Upper lobe of right lung (tissue), 1 donor: ENCODE measurements around the gene MMP21. TPM values are rescaled to one million over a fixed set of nuclear protein-coding genes. Genes with fewer than 3 reads are reported as not detected.

Experiments
- ATAC-seq: fragments of 200-7000 bp; cut with Tn5 transposase; one replicate; pipeline ENCODE4 v1.9.1; 2020; ENCODE audit warnings: mild to moderate bottlenecking, moderate library complexity
- DNase-seq: peaks from one replicate; pipeline ENCODE4 v3.0.0-alpha.2; 2020
- H3K27ac ChIP-seq: fragments of 200-600 bp; one replicate; pipeline ENCODE4 v1.8.0; 2022
- H3K27me3 ChIP-seq: fragments of 200-600 bp; one replicate; pipeline ENCODE4 v1.8.0; 2022; ENCODE audit warnings: mild to moderate bottlenecking
- H3K36me3 ChIP-seq: fragments of 200-600 bp; one replicate; pipeline ENCODE4 v1.8.0; 2022
- H3K4me1 ChIP-seq: fragments of 200-600 bp; one replicate; pipeline ENCODE4 v1.8.0; 2022
- H3K4me3 ChIP-seq: fragments of 200-600 bp; one replicate; pipeline ENCODE4 v1.8.0; 2022; ENCODE audit warnings: mild to moderate bottlenecking
- H3K9me3 ChIP-seq: fragments of 200-600 bp; one replicate; pipeline ENCODE4 v1.8.0; 2022
- intact Hi-C: fragments of 100-400 bp; cut with DNase I; formaldehyde crosslinking; loops from one replicate; pipeline ENCODE4 v1.11.0; 2022
- total RNA-seq: library from RNA; stranded (reverse); fragmentation: NEBNext Ultra II Directional; extraction: Animal tissue kit (Norgen Biotek cat#: 25700); gene quantifications from one replicate; pipeline ENCODE4 v1.2.1, GENCODE V29; 2021
- TF ChIP-seq, protein P1 (sequence below): fragments of 200-600 bp; IDR thresholded peaks from one replicate; pipeline ENCODE4 v1.8.0; 2022; ENCODE audit warnings: antibody characterized with exemption
- donor health status: DM: no; HTN: yes; CAD: no; lungs with severe emphysema.

Gene MMP21
- total RNA-seq, 1 donor from 2014 or later = not detected

- no peak for ATAC-seq
- intact Hi-C loops = no loop called here
- Histone ChIP-seq H3K27ac (no peak overlapping the region), H3K4me1 (no peaks in the 10 kb centered on the region), H3K4me3 (no peak overlapping the region), H3K36me3 (peaks cover 78% of the 10 kb centered on the region), H3K9me3 (no peaks in the 10 kb centered on the region), H3K27me3 (no peaks in the 10 kb centered on the region)
- no peak for DNase-seq
- TF ChIP-seq, protein P1, sequence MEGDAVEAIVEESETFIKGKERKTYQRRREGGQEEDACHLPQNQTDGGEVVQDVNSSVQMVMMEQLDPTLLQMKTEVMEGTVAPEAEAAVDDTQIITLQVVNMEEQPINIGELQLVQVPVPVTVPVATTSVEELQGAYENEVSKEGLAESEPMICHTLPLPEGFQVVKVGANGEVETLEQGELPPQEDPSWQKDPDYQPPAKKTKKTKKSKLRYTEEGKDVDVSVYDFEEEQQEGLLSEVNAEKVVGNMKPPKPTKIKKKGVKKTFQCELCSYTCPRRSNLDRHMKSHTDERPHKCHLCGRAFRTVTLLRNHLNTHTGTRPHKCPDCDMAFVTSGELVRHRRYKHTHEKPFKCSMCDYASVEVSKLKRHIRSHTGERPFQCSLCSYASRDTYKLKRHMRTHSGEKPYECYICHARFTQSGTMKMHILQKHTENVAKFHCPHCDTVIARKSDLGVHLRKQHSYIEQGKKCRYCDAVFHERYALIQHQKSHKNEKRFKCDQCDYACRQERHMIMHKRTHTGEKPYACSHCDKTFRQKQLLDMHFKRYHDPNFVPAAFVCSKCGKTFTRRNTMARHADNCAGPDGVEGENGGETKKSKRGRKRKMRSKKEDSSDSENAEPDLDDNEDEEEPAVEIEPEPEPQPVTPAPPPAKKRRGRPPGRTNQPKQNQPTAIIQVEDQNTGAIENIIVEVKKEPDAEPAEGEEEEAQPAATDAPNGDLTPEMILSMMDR = no peak
These were observed 13.7 kb downstream of the MMP21 start for GRCh38 chr10:125761961-125762360.

- intact Hi-C loops = no loop called here
- TF ChIP-seq, protein P1 = no peak
- Histone ChIP-seq H3K9me3 (no peaks in the 10 kb centered on the region), H3K27me3 (no peaks in the 10 kb centered on the region), H3K4me1 (no peaks in the 10 kb centered on the region), H3K36me3 (peaks cover 92% of the 10 kb centered on the region), H3K4me3 (no peak overlapping the region), H3K27ac (no peak overlapping the region)
- DNase-seq = no peak
- no peak for ATAC-seq
These were observed 17.9 kb downstream of the MMP21 start for GRCh38 chr10:125757742-125758141.

GRCh38 chr10:125756853-125757487 lies 18.7 kb downstream of the MMP21 start:
- peaks cover 95% of the 10 kb centered on the region for H3K36me3 ChIP-seq
- H3K4me1 ChIP-seq = no peaks in the 10 kb centered on the region
- ATAC-seq (no peak), DNase-seq (no peak)
- TF ChIP-seq, protein P1 = no peak
- no peaks in the 10 kb centered on the region for H3K9me3 ChIP-seq
- H3K27ac ChIP-seq = no peak overlapping the region
- no peaks in the 10 kb centered on the region for H3K27me3 ChIP-seq
- intact Hi-C loops = no loop called here
- no peak overlapping the region for H3K4me3 ChIP-seq

- Histone ChIP-seq H3K36me3 (peaks cover 96% of the 10 kb centered on the region), H3K4me1 (no peaks in the 10 kb centered on the region), H3K9me3 (no peaks in the 10 kb centered on the region), H3K27me3 (no peaks in the 10 kb centered on the region), H3K27ac (no peak overlapping the region), H3K4me3 (no peak overlapping the region)
- intact Hi-C loops = no loop called here
- TF ChIP-seq, protein P1 = no peak
- DNase-seq = no peak
- no peak for ATAC-seq
These were observed 19.4 kb downstream of the MMP21 start for GRCh38 chr10:125756196-125756595.

DNA sequence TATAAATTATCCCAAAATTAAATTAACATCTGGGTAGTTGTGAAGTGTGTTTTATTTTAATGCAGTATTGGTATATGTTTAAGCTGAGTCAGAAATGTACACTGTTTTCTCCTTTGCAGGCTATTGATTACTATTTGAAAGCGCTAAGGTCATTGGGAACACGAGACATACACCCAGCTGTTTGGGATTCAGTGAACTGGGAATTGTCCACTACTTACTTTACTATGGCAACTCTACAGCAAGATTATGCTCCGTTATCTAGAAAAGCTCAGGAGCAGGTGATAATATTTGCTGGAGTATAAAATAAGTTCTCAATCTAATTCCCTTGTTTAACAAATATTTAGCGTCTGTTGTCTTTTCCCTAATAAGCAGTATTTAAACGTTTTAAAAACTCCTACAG lies 28.2 kb downstream of the MMP21 start:
- TF ChIP-seq, protein P1 = no peak
- H3K36me3 ChIP-seq = peaks cover 100% of the 10 kb centered on the region

DNA sequence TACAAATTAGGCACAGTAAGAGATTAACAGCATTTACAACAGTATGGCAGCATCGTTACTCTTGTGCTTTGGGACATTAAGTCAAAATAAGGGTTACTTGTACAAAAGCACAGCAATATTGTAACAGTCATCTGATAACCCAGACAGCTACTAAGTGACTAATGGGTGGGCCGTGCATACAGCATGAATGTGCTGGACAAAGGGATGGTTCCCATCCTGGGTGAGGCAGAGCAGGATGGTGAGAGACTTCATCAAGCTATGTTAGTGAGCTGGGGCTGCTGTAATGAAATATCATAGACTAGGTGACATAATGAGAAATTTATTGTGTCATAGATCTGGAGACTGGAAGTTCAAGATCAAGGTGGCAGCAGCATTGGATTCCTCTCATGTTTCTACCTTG lies 30.7 kb downstream of the MMP21 start:
- no peak for DNase-seq
- intact Hi-C loops = no loop called here
- peaks cover 100% of the 10 kb centered on the region for H3K36me3 ChIP-seq

More for the DNA sequence above, 28.2 kb downstream of the MMP21 start:
- no peaks in the 10 kb centered on the region for H3K27me3 ChIP-seq
- ATAC-seq (no peak), DNase-seq (no peak)
- no peak overlapping the region for H3K27ac ChIP-seq
- no peak overlapping the region for H3K4me3 ChIP-seq
- intact Hi-C loops = no loop called here
- H3K9me3 ChIP-seq = no peaks in the 10 kb centered on the region
- no peaks in the 10 kb centered on the region for H3K4me1 ChIP-seq

More for the DNA sequence above, 30.7 kb downstream of the MMP21 start:
- no peak overlapping the region for H3K4me3 ChIP-seq
- TF ChIP-seq, protein P1 = no peak
- ATAC-seq = no peak
- H3K9me3 ChIP-seq = no peaks in the 10 kb centered on the region
- no peak overlapping the region for H3K27ac ChIP-seq
- no peaks in the 10 kb centered on the region for H3K27me3 ChIP-seq
- H3K4me1 ChIP-seq = no peaks in the 10 kb centered on the region
